KMS-11 (cell line): ENCODE measurements around the gene LSM5.

Experiments used
- H2AFZ ChIP-seq: fragments of 200-600 bp; sonication (generic); 2 replicates; pipeline ENCODE4 v1.6.1; 2016; ENCODE audit warnings: antibody characterized with exemption, mixed run types, low read depth
- H3K27ac ChIP-seq: fragments of 200-600 bp; sonication (generic); 2 replicates; pipeline ENCODE4 v1.6.1; 2016; ENCODE audit warnings: mild to moderate bottlenecking, mixed run types
- H3K27me3 ChIP-seq: fragments of 200-600 bp; sonication (generic); 2 replicates; pipeline ENCODE4 v1.6.1; 2017; ENCODE audit warnings: mild to moderate bottlenecking, low read depth, mixed run types, moderate library complexity; ENCODE audit not compliant: insufficient read depth
- H3K36me3 ChIP-seq: fragments of 200-600 bp; sonication (generic); 2 replicates; pipeline ENCODE4 v1.6.1; 2017; ENCODE audit warnings: mild to moderate bottlenecking, mixed run types; ENCODE audit not compliant: insufficient read depth
- H3K4me1 ChIP-seq: fragments of 200-600 bp; sonication (generic); 2 replicates; pipeline ENCODE4 v1.6.1; 2016; ENCODE audit warnings: mild to moderate bottlenecking, low read depth, mixed run types; ENCODE audit not compliant: poor library complexity, severe bottlenecking
- H3K4me2 ChIP-seq: fragments of 200-600 bp; sonication (generic); 2 replicates; pipeline ENCODE4 v1.7.0; 2016; ENCODE audit warnings: mild to moderate bottlenecking, mixed run types
- H3K4me3 ChIP-seq: fragments of 200-600 bp; sonication (generic); IDR thresholded peaks from 2 replicates; pipeline ENCODE4 v1.6.1; 2017; ENCODE audit warnings: low read depth, low read length, mixed read lengths; ENCODE audit not compliant: insufficient read depth
- H3K79me2 ChIP-seq: fragments of 200-600 bp; sonication (generic); 2 replicates; pipeline ENCODE4 v1.6.1; 2016; ENCODE audit warnings: low read depth, mixed run types; ENCODE audit not compliant: insufficient read depth
- H3K9ac ChIP-seq: fragments of 200-600 bp; sonication (generic); 2 replicates; pipeline ENCODE4 v1.6.1; 2016; ENCODE audit warnings: mild to moderate bottlenecking, mixed run types
- H4K20me1 ChIP-seq: fragments of 200-600 bp; sonication (generic); 2 replicates; pipeline ENCODE4 v1.6.1; 2016; ENCODE audit warnings: mild to moderate bottlenecking, mixed run types; ENCODE audit not compliant: insufficient read depth
- CTCF ChIP-seq: fragments of 200-600 bp; sonication (generic); conservative IDR thresholded peaks from 2 replicates; pipeline ENCODE4 v1.6.1; 2017; ENCODE audit warnings: low read depth, mild to moderate bottlenecking, antibody characterized with exemption, low read length, moderate library complexity, mixed read lengths

LSM5 gene

GRCh38 chr7:32536016-32536415, 45.8 kb upstream of the LSM5 start:
- peaks cover 5% of the 10 kb centered on the region for H3K4me1 ChIP-seq
- H2AFZ ChIP-seq: no peak overlapping the region
- H4K20me1 ChIP-seq: no peaks in the 10 kb centered on the region
- no peak overlapping the region for H3K27ac ChIP-seq
- no peak overlapping the region for H3K9ac ChIP-seq
- no peaks in the 10 kb centered on the region for H3K27me3 ChIP-seq
- no peaks in the 10 kb centered on the region for H3K79me2 ChIP-seq
- H3K36me3 ChIP-seq: no peaks in the 10 kb centered on the region
- no peak overlapping the region for H3K4me3 ChIP-seq
- no peak overlapping the region for H3K4me2 ChIP-seq
- TF ChIP-seq CTCF: no peak

DNA sequence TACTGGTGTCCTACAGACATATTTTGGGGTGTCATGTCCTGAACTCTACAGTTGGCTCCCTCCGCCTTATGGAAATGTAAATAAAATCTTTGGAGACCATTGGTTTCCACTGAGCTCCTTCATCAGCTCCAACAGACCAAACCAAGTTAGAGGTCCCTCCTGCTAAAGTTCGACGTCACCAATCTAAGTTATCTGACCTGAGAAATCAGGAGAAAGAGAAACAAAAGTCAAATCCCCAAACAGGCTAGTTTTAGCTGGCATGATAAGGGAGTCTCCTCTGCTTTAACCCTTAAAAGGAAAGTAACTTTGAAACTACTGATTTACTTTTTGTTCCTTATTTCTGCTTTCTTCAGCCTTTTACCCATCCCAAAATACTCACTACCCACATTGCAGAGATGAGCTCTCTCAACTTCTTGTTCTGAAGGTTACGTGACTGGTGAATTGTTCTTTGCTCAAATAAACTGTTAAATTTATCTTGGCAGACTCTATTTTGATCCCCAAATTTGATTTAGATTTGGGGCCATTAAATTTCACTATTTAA, 45.1 kb upstream of the LSM5 start:
- Histone ChIP-seq H3K4me3 (no peak overlapping the region), H2AFZ (no peak overlapping the region), H3K4me1 (peaks cover 4% of the 10 kb centered on the region), H3K79me2 (no peaks in the 10 kb centered on the region), H3K9ac (no peak overlapping the region), H3K36me3 (no peaks in the 10 kb centered on the region), H3K27me3 (no peaks in the 10 kb centered on the region), H4K20me1 (no peaks in the 10 kb centered on the region), H3K27ac (no peak overlapping the region), H3K4me2 (no peak overlapping the region)
- TF ChIP-seq CTCF: no peak

DNA sequence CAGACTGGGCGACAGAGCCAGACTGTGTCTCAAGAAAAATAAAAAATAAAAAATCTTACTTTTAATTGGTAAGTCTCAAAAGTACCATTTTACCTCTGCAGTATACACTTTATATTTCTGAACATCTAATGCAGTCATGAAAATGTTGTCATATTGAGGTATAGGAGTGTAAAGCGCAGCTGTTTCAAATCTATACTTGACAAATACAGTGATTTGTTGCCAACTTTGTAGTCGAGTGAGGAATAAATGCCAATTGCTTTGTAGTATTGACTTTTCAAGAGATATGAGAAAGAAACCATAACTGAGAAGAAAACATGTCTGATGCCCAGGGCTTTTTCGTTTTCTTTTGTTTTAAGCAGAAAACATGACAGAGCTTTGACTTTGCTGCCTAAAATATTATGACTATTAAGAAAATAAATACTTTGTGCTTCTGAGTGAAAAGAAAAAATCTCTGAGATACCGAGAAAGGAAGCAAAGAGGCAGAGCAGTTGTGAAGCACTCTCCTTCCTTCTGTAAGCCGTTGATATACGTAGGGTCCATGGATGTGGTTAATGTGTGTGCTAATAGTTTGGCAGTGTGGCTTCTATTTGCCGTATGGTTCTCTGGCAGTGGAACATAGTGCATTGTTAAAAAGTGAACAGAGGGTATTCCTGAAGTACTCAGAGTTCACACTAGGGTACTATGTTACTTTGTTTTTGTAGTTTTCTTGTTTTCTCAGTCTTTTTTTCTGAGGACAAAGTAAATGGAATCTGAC, 43.3 kb upstream of the LSM5 start:
- Histone ChIP-seq H4K20me1 (no peaks in the 10 kb centered on the region), H3K9ac (no peak overlapping the region), H3K27me3 (no peaks in the 10 kb centered on the region), H3K27ac (no peak overlapping the region), H3K36me3 (no peaks in the 10 kb centered on the region), H3K4me1 (no peaks in the 10 kb centered on the region), H3K79me2 (no peaks in the 10 kb centered on the region), H2AFZ (no peak overlapping the region), H3K4me3 (no peak overlapping the region), H3K4me2 (no peak overlapping the region)
- no peak for TF ChIP-seq CTCF

GRCh38 chr7:32532716-32533115, 42.5 kb upstream of the LSM5 start:
- Histone ChIP-seq H3K79me2 (no peaks in the 10 kb centered on the region), H3K9ac (no peak overlapping the region)

More at GRCh38 chr7:32532716-32533115, 42.5 kb upstream of the LSM5 start:
- no peaks in the 10 kb centered on the region for H3K4me1 ChIP-seq
- no peak overlapping the region for H3K4me2 ChIP-seq
- H2AFZ ChIP-seq: no peak overlapping the region
- no peak overlapping the region for H3K4me3 ChIP-seq
- H4K20me1 ChIP-seq: no peaks in the 10 kb centered on the region
- no peak overlapping the region for H3K27ac ChIP-seq
- H3K27me3 ChIP-seq: no peaks in the 10 kb centered on the region
- TF ChIP-seq CTCF: no peak
- H3K36me3 ChIP-seq: no peaks in the 10 kb centered on the region
